H1 (cell line): Measurements from ENCODE around the gene ASPDH. TPM values are rescaled to one million over a fixed set of nuclear protein-coding genes. Genes with fewer than 3 reads are reported as not detected.
A peak's percentile ranks its signal among the peaks of the same experiment; 100 is the strongest.

ENCODE experiments used
- CTCF ChIA-PET: fragments of 300-600 bp; sonication (Branson Sonifier 250); formaldehyde crosslinking; loops from one replicate; lab custom pipeline; 2021; ENCODE audit not compliant: partially characterized antibody; lab: Charles Lee
- POLR2A ChIA-PET: fragments of 300-600 bp; sonication (Branson Sonifier 250); formaldehyde crosslinking; loops from one replicate; lab custom pipeline; 2021; ENCODE audit warnings: inconsistent platforms; ENCODE audit not compliant: partially characterized antibody; lab: Charles Lee
- DNase-seq, 2 experiments: peaks; one replicate each; pipeline versions ENCODE4 v3.0.0 to v3.0.0-alpha.2; 2010 to 2022; ENCODE audit warnings: low spot score in 2 of 2, low read depth in 1 of 2, mixed read lengths in 1 of 2
- FAIRE-seq: peaks from 2 replicates; lab custom pipeline; 2011; peaks lifted over from hg19 to GRCh38; lab: Jason Lieb, UNC
- H2AFZ ChIP-seq: 2 replicates; pipeline ENCODE4 v1.8.1; 2012; ENCODE audit warnings: low read length, inconsistent platforms
- H2AK5ac ChIP-seq: 2 replicates; pipeline ENCODE4 v1.6.1; 2013; ENCODE audit warnings: low read depth, low read length
- H2BK120ac ChIP-seq: replicated peaks from 2 replicates; pipeline ENCODE3; 2013; ENCODE audit warnings: low read depth, low read length, inconsistent platforms
- H2BK12ac ChIP-seq: 2 replicates; pipeline ENCODE4 v1.6.1; 2013; ENCODE audit warnings: low read depth, low read length
- H2BK15ac ChIP-seq: 2 replicates; pipeline ENCODE4 v1.6.1; 2013; ENCODE audit warnings: low read length
- H2BK20ac ChIP-seq: 2 replicates; pipeline ENCODE4 v1.6.1; 2013; ENCODE audit warnings: low read length
- H2BK5ac ChIP-seq: 2 replicates; pipeline ENCODE4 v1.6.1; 2013; ENCODE audit warnings: low read depth, low read length
- H3K14ac ChIP-seq: 2 replicates; pipeline ENCODE4 v1.6.1; 2013; ENCODE audit warnings: inconsistent platforms; ENCODE audit not compliant: insufficient read length
- H3K18ac ChIP-seq: 2 replicates; pipeline ENCODE4 v1.6.1; 2013; ENCODE audit warnings: low read length; ENCODE audit errors: extremely low read depth
- H3K23ac ChIP-seq: 2 replicates; pipeline ENCODE4 v1.6.1; 2013; ENCODE audit warnings: inconsistent platforms; ENCODE audit not compliant: insufficient read length
- H3K23me2 ChIP-seq: 2 replicates; pipeline ENCODE4 v1.6.1; 2013; ENCODE audit warnings: low read depth, low read length
- H3K27ac ChIP-seq: 2 replicates; pipeline ENCODE4 v1.6.1; 2011; ENCODE audit warnings: low read depth, low read length, inconsistent platforms
- H3K27me3 ChIP-seq, 4 experiments: replicated peaks in 1 of 4; 1 replicate in 1 of 4; 2 replicates in 3 of 4; pipeline versions ENCODE4 v1.6.1 to v1.8.1; 2011 to 2013; ENCODE audit warnings: low read length in 3 of 4, mild to moderate bottlenecking in 3 of 4, inconsistent platforms in 2 of 4, mixed read lengths in 2 of 4, moderate library complexity in 1 of 4; ENCODE audit not compliant: control insufficient read depth in 3 of 4, insufficient read depth in 3 of 4; ENCODE audit errors: extremely low read depth in 1 of 4
- H3K36me3 ChIP-seq, 4 experiments: 2 replicates each; pipeline versions ENCODE4 v1.6.1 to v1.8.1; 2011 to 2013; ENCODE audit warnings: mild to moderate bottlenecking in 4 of 4, low read length in 3 of 4, moderate library complexity in 2 of 4, control low read depth in 1 of 4, inconsistent platforms in 1 of 4; ENCODE audit not compliant: insufficient read depth in 4 of 4, control insufficient read depth in 2 of 4
- H3K4ac ChIP-seq: replicated peaks from 2 replicates; pipeline ENCODE3; 2013; ENCODE audit warnings: low read length, low read depth, mixed read lengths, inconsistent platforms; ENCODE audit not compliant: insufficient read length
- H3K4me1 ChIP-seq, 4 experiments: replicated peaks in 1 of 4; 1 replicate in 1 of 4; 2 replicates in 3 of 4; pipeline versions ENCODE4 v1.6.1 to v1.8.1; 2011 to 2013; ENCODE audit warnings: low read length in 3 of 4, inconsistent platforms in 2 of 4, mixed read lengths in 1 of 4; ENCODE audit not compliant: insufficient read depth in 4 of 4, control insufficient read depth in 3 of 4
- H3K4me2 ChIP-seq, 2 experiments: 2 replicates each; pipeline versions ENCODE4 v1.6.1 to v1.8.1; 2011 to 2013; ENCODE audit warnings: low read depth in 2 of 2, low read length in 2 of 2, control low read depth in 1 of 2, inconsistent platforms in 1 of 2, mild to moderate bottlenecking in 1 of 2; ENCODE audit not compliant: insufficient read depth in 1 of 2
- H3K4me3 ChIP-seq, 4 experiments: fragments of 200-600, 300-600 bp in 1 of 4; sonication (generic), shearing (Covaris generic), sonication (Bioruptor Twin) in 1 of 4; 2 replicates each; pipeline versions ENCODE4 v1.5.1 to v1.8.1; 2011 to 2016; ENCODE audit warnings: low read length in 4 of 4, low read depth in 3 of 4, control low read depth in 2 of 4, inconsistent platforms in 2 of 4, mild to moderate bottlenecking in 2 of 4, mixed read lengths in 1 of 4, moderate library complexity in 1 of 4; ENCODE audit not compliant: insufficient read depth in 2 of 4; ENCODE audit errors: extremely low read depth in 1 of 4
- H3K56ac ChIP-seq: replicated peaks from 2 replicates; pipeline ENCODE3; 2013; ENCODE audit warnings: low read depth, mild to moderate bottlenecking, mixed read lengths, low read length, inconsistent platforms; ENCODE audit not compliant: insufficient read length
- H3K79me1 ChIP-seq: 2 replicates; pipeline ENCODE4 v1.6.1; 2013; ENCODE audit warnings: low read depth, low read length, control low read depth
- H3K79me2 ChIP-seq, 2 experiments: 2 replicates each; pipeline versions ENCODE4 v1.6.1 to v1.8.1; 2012 to 2013; ENCODE audit warnings: low read length in 2 of 2, mild to moderate bottlenecking in 2 of 2, inconsistent platforms in 1 of 2; ENCODE audit not compliant: insufficient read depth in 2 of 2, control insufficient read depth in 1 of 2
- H3K9ac ChIP-seq, 4 experiments: replicated peaks in 1 of 4; 1 replicate in 1 of 4; 2 replicates in 3 of 4; pipeline versions ENCODE4 v1.6.1 to v1.8.1; 2011 to 2013; ENCODE audit warnings: low read depth in 3 of 4, low read length in 3 of 4, control low read depth in 2 of 4, mild to moderate bottlenecking in 2 of 4, moderate library complexity in 2 of 4, inconsistent platforms in 1 of 4; ENCODE audit errors: extremely low read depth in 1 of 4
- H3K9me3 ChIP-seq, 2 experiments: 2 replicates each; pipeline versions ENCODE4 v1.6.1 to v1.8.1; 2012 to 2013; ENCODE audit warnings: mild to moderate bottlenecking in 2 of 2, moderate library complexity in 2 of 2, control low read depth in 1 of 2, inconsistent platforms in 1 of 2, low read depth in 1 of 2, low read length in 1 of 2, mixed read lengths in 1 of 2; ENCODE audit not compliant: insufficient read depth in 2 of 2
- H4K20me1 ChIP-seq, 2 experiments: replicated peaks in 1 of 2; 2 replicates each; pipeline versions ENCODE3 to v1.8.1; 2011 to 2013; ENCODE audit warnings: inconsistent platforms in 2 of 2, low read length in 2 of 2, mild to moderate bottlenecking in 1 of 2; ENCODE audit not compliant: insufficient read depth in 2 of 2, control insufficient read depth in 1 of 2
- H4K5ac ChIP-seq: 2 replicates; pipeline ENCODE4 v1.6.1; 2013; ENCODE audit warnings: low read length, low read depth, mixed read lengths, inconsistent platforms; ENCODE audit not compliant: insufficient read length
- H4K8ac ChIP-seq: 2 replicates; pipeline ENCODE4 v1.8.0; 2013; ENCODE audit warnings: mild to moderate bottlenecking, moderate library complexity, low read length, inconsistent platforms; ENCODE audit not compliant: insufficient read depth; ENCODE audit errors: extremely low read depth
- H4K91ac ChIP-seq: replicated peaks from 2 replicates; pipeline ENCODE3; 2013; ENCODE audit warnings: low read length, mixed read lengths, inconsistent platforms; ENCODE audit not compliant: insufficient read length
- BACH1 ChIP-seq: IDR thresholded peaks from 2 replicates; pipeline ENCODE4 v1.6.1; 2012; ENCODE audit warnings: low read length, improper control_type of control experiment
- BCL11A ChIP-seq, 2 experiments: IDR thresholded peaks; one replicate each; pipeline ENCODE4 v1.6.1; 2011; ENCODE audit warnings: low read depth in 2 of 2, low read length in 2 of 2, mild to moderate bottlenecking in 2 of 2
- CHD1 ChIP-seq: IDR thresholded peaks from 2 replicates; pipeline ENCODE4 v1.6.1; 2012; ENCODE audit warnings: low read depth, low read length, improper control_type of control experiment
- EP300 ChIP-seq, 2 experiments: IDR thresholded peaks; 1 replicate in 1 of 2; 2 replicates in 1 of 2; pipeline ENCODE4 v1.6.1; 2011 to 2012; ENCODE audit warnings: low read depth in 2 of 2, low read length in 2 of 2, mild to moderate bottlenecking in 2 of 2, borderline replicate concordance in 1 of 2, inconsistent platforms in 1 of 2, moderate library complexity in 1 of 2
- HDAC2 ChIP-seq, 2 experiments: fragments of 300-600 bp in 1 of 2; sonication (generic) in 1 of 2; IDR thresholded peaks; 2 replicates each; pipeline ENCODE4 v1.6.1; 2011 to 2012; ENCODE audit warnings: low read depth in 2 of 2, low read length in 2 of 2, mild to moderate bottlenecking in 2 of 2, moderate library complexity in 2 of 2, borderline replicate concordance in 1 of 2, inconsistent platforms in 1 of 2
- KDM1A ChIP-seq: fragments of 200-600, 300-600 bp; sonication (generic); IDR thresholded peaks from 2 replicates; pipeline ENCODE4 v1.7.1; 2016; ENCODE audit warnings: mild to moderate bottlenecking, low read length, borderline replicate concordance
- KDM4A ChIP-seq: IDR thresholded peaks from one replicate; pipeline ENCODE4 v1.7.1; 2012; ENCODE audit warnings: low read depth, mild to moderate bottlenecking, moderate library complexity, low read length, inconsistent platforms; ENCODE audit not compliant: severe bottlenecking
- ZNF274 ChIP-seq: IDR thresholded peaks from 2 replicates; pipeline ENCODE4 v1.7.0; 2012; ENCODE audit warnings: low read length, borderline replicate concordance; ENCODE audit errors: extremely low read depth
- WGBS, 2 experiments: shearing (Covaris generic) in 1 of 2; methylation state at CpG; one replicate each; pipeline versions ENCODE4 v1.1.6 to v1.1.7; 2013 to 2015; ENCODE audit warnings: low lambda C conversion rate in 2 of 2, mixed read lengths in 2 of 2, inconsistent platforms in 1 of 2, low coverage in 1 of 2, missing lambda C conversion rate in 1 of 2; ENCODE audit not compliant: insufficient replicate concordance in 2 of 2, insufficient coverage in 1 of 2, insufficient read length in 1 of 2; ENCODE audit errors: extremely low coverage in 1 of 2, missing lambda C conversion rate in 1 of 2; 5-methylcytosine and 5-hydroxymethylcytosine counted together
- polyA plus RNA-seq, 7 experiments: library from polyadenylated mRNA; depleted of rRNA in 3 of 7; stranded (reverse) in 5 of 7; unstranded in 2 of 7; fragments of >200 nt in 5 of 7; fragments of 200-250 nt in 2 of 7; gene quantifications; 1 replicate in 5 of 7; 2 replicates in 1 of 7; 4 replicates in 1 of 7; pipeline versions ENCODE4 v1.2.1 to v1.2.3, GENCODE V29; 2011 to 2013; ENCODE audit warnings: missing spikeins in 2 of 7, mixed read lengths in 2 of 7
- total RNA-seq: library from RNA; stranded (reverse); fragmentation: NEBNext Ultra II Directional; extraction: Animal tissue kit (Norgen Biotek cat#: 25700); gene quantifications from 2 replicates; pipeline ENCODE4 v1.2.1, GENCODE V29; 2021
- TF ChIP-seq, protein P1 (sequence below): IDR thresholded peaks from 2 replicates; pipeline ENCODE4 v1.6.1; 2011; ENCODE audit warnings: low read depth, mild to moderate bottlenecking, low read length; ENCODE audit not compliant: insufficient read depth
- TF ChIP-seq, protein P2 (sequence below): IDR thresholded peaks from 2 replicates; pipeline ENCODE4 v1.6.1; 2012; ENCODE audit warnings: inconsistent platforms

Gene ASPDH
- total and polyA plus RNA-seq, 2 of the 8 experiments (the other 6 are each of a cell fraction or from before 2014, with no cell fraction given), result not detected

DNA sequence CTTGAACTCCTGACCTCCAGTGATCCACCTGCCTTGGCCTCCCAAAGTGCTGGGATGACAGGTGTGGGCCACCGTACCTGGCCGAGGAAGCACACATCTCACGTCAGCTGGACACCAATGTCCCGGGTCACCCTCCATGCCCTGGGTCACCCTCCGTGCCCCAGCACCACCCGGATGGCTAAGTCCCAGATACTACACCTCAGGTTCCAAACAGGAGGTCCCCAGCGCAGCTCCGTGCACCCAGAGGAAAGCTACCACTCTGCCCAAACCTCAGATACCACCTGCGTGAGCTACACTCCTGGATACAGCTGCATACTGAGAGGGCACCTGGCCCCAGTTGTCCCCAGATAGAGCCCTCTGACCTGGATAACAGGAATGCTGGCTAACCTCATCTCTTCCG lies 40.5 kb upstream of the ASPDH start:
- Histone ChIP-seq H3K14ac (no peak overlapping the region), H2AK5ac (no peak overlapping the region), H3K4me1 (peaks cover 0 to 26% (median 8%) of the 10 kb centered on the region in 4 experiments; a peak in 6 of 7 replicates), H3K4ac (no peak overlapping the region), H2BK5ac (no peak overlapping the region), H3K36me3 (no peaks in the 10 kb centered on the region), H3K27me3 (peaks cover 0 to 38% (median 23%) of the 10 kb centered on the region in 4 experiments; a peak in 6 of 7 replicates), H4K20me1 (peaks cover 3 to 19% of the 10 kb centered on the region in 2 experiments), H3K4me3 (no peak overlapping the region), H3K9ac (no peak overlapping the region), H4K5ac (no peak overlapping the region), H3K79me2 (no peaks in the 10 kb centered on the region; a peak in 1 of 4 replicates), H4K8ac (no peak overlapping the region), H3K79me1 (no peaks in the 10 kb centered on the region), H3K9me3 (no peaks in the 10 kb centered on the region), H2BK20ac (no peak overlapping the region), H2BK12ac (no peak overlapping the region; the same call in 1 of the 2 replicates), H3K18ac (no peak overlapping the region), H3K23me2 (peaks cover 20% of the 10 kb centered on the region), H3K27ac (no peak overlapping the region), H3K56ac (no peak overlapping the region), H3K4me2 (no peak overlapping the region), H2BK120ac (no peak overlapping the region), H3K23ac (no peak overlapping the region), H4K91ac (no peak overlapping the region), H2BK15ac (0 out of 2 replicates have a peak overlapping the region, but pooled peaks have one; percentile 61), H2AFZ (no peak overlapping the region)
- TF ChIP-seq BCL11A (IDR thresholded peaks at IDR 0.05; ENCODE audit: low read depth in 2 of 2, low read length in 2 of 2), result no peak
- TF ChIP-seq, protein P1, sequence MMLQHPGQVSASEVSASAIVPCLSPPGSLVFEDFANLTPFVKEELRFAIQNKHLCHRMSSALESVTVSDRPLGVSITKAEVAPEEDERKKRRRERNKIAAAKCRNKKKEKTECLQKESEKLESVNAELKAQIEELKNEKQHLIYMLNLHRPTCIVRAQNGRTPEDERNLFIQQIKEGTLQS, result no peak
- TF ChIP-seq BACH1, result no peak
- no peak for TF ChIP-seq ZNF274
- TF ChIP-seq KDM1A, result no peak
- TF ChIP-seq HDAC2 (IDR thresholded peaks at IDR 0.05; ENCODE audit: borderline replicate concordance in 1 of 2, low read depth in 2 of 2, low read length in 2 of 2), result no peak
- no peak for TF ChIP-seq EP300 (IDR thresholded peaks at IDR 0.05; ENCODE audit: borderline replicate concordance in 1 of 2, low read depth in 2 of 2, low read length in 2 of 2)
- TF ChIP-seq, protein P2, sequence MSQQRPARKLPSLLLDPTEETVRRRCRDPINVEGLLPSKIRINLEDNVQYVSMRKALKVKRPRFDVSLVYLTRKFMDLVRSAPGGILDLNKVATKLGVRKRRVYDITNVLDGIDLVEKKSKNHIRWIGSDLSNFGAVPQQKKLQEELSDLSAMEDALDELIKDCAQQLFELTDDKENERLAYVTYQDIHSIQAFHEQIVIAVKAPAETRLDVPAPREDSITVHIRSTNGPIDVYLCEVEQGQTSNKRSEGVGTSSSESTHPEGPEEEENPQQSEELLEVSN, result no peak
- TF ChIP-seq KDM4A, result no peak
- no peak for TF ChIP-seq CHD1
- 94% methylated on average over 10 of the region's 10 CpGs; no CpG with 5 or more reads in 1 of the 2 experiments for WGBS, 2 experiments
- FAIRE-seq (no peak), DNase-seq (no peak)
- CTCF ChIA-PET, result interaction anchor here (0.6 to 10.6 kb wide), 8 partner anchors 12 to 127 kb away, joined by 3 to 269 read pairs (median 4); partner anchors contain the start of gene JOSD2
- POLR2A ChIA-PET, result interaction anchor here (1.2 to 4.1 kb wide), 3 partner anchors 13 to 240 kb away, joined by 3 to 15 read pairs (median 3); no protein-coding TSS in a partner anchor
